NOMO-1 treated with DMSO at 0.1 percent for 48 hours (cell line): ENCODE results near the gene CR1L.
"Not testable (repeated sequence)": the region's sequence is repeated elsewhere in the genome, so short reads cannot be mapped to it uniquely, and the experiment has no call there.

Experiments
- DNase-seq: peaks from one replicate; lab custom pipeline; 2025; ENCODE audit not compliant: unreplicated experiment; lab: John Stamatoyannopoulos, UW

Gene CR1L

DNA sequence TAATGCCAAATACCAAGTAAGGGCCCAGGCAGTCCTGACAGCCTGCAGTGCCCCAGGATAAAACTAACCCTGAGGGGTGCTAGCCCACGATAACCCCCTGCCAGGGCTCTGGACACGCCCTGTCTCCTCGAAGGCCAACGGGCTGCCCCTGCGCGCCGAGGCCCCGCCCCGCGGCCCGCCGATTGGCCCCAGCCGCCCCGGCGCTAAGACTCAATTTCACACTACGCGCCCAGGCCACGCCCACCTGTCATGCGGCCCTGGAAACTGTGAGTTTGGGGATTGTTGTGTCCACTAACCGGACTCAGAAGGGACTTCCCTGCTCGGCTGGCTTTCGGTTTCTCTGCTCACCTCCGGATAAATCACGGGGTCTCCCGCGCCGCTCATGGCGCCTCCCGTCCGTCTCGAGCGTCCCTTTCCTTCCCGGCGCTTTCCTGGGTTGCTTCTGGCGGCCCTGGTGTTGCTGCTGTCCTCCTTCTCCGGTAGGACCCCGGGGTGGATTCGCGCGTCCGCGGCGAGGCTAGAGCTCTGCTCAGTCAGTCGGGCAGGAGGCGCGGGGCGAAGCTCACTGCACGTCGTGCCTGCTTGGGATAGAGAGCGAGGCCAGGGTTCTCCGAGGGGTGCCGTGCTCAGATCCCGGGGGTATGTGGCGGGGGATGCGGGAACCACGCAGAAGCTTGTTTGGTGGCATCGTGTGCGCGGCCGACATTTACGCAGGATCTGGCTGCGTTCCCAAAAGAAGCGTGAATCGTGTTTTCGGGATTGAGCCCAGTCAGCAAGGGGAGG is at the start of gene CR1L:
TSS of gene CR1L (plus strand) at position 282 of the 783 bp plus-strand sequence. CDS start at position 383, 101 bp downstream.
- DNase-seq: peak; percentile 55

DNA sequence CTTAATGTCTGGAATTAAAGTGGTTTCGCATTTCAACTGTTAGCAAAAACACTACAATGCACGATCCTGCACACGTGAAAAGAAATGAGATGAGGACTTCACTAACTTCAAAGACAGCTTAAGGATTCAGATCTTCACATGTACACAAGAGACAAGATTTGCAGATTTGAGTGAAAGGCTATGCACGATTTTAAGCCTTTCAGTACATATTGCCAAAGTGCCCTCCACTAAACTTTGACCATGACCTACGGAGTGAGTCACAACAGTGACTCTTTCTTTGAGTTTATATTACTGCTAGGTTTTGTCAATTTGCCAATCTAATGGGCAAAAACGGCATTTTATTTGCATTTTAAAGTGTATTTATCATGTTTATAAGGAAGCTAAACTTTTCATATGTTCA is 41.2 kb upstream of the CR1L start:
- no peak for DNase-seq

DNA sequence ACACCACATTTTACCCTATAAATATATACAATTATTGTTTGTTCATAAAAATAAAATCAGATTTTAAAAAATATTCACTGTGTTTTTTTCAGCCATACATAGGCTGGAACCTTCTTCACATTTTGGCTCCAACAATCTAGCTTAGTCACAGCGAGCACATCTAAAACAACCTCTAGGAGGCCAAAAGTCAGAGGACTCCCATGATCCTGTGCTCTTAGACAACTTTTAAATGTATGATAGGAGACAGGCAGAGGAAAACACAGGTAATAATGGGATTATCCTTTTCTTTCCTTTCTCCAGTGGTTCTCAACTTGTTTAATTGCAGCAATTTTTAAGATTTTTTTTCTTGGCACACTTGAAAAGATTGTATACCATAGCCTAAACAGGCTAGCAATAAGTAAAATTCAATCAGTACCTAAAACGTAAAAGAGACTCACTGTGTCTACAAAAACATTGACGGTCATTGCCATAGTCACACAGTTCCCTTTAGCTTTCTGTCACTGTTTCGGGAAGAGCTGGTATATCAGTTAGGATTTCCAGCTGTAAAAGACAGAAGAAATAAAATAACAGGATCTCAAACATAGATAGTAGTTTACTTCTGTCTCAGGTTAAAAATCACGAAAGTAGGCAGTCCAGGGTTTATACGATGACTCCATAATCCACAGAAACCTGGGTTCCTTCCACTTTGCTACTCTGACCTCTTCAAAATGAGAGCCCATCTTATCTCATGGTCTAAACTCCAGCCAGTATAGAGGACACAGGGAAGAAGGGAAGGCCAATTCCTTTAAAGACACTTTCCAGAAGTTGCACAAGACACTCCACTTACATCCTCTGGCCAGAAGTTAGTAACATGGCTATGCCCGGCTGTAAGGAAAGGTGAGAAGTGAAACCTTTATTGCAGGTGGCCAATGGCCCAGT is 39.2 kb upstream of the CR1L start:
- no peak for DNase-seq

DNA sequence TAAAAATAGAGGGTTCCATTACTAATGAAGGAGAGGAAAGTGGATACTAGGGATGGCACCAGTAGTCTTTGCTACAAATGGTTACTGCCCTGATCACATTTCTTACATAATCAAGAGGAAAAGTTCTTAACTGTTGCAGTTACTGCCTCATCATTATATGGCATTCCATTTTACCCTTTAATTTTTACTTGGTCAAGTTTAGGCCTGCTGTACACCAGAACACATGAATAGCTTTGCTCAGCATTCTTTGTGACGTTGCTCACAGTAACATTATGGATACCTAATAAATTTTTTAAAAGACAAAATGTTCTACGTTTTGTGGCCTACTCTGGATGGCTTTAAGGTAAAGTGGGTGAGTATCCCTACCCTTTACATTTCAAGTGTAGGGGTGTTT is 38.6 kb upstream of the CR1L start:
- no peak for DNase-seq

DNA sequence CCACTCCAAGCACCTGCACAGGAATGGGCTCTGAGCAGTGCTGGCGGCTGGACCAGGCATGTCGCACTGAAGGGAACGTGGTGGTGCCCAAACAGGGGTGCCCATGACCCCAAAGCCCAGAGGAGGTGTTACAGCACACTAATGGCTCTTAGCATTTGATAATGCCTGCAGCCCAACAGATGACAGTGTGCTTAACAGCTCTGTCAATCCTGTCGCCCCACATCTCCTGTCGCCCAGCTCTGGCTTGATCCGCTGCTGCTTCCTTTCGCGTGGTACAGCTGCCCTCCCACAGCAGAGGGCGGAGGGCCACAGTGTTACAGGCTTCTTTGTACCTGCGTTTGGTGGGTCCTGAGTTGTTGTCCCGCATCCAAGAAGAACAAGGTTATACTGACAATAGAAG is 32.2 kb upstream of the CR1L start:
- no peak for DNase-seq

DNA sequence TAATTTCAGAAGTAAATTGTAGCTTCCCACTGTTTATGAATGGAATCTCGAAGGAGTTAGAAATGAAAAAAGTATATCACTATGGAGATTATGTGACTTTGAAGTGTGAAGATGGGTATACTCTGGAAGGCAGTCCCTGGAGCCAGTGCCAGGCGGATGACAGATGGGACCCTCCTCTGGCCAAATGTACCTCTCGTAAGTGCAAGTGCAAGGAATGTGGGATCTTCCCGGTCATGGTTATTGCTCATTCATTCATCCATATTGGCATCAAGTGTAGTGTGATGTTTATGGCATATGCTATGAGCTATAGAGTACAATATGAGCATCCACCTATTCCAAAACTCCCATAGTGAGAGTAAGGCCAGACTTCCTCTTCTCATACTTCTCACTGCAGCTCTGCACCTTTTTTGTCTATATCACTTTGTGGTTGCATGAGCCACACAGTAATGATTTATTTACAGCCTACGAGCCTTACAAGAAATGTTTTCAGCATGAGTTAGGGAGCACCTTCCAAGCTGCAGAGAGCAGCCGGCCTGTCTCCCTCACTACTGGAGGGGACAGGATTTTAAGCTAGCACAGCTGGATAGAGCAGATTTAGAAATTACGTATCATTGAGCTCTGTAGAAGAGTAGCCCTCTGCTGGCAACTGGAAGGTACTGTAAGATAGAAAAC is 24.9 kb upstream of the CR1L start:
- peak; percentile 76 for DNase-seq

DNA sequence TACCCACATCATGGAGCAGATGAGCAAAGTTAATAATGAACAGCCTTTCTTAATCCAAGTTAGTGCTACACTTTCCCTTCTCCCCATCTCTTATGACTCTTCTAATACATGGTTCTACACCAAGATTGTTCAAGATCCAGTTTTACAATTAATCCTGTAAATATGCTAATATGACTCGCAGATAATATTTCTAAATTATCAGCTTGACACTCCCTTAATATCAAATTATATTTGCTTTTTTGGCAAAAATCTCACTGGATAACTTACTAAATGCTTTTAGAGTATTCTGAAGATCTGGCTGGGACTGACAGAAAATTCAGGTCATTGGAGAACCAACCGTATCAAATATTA is 24.4 kb upstream of the CR1L start:
- no peak for DNase-seq

DNA sequence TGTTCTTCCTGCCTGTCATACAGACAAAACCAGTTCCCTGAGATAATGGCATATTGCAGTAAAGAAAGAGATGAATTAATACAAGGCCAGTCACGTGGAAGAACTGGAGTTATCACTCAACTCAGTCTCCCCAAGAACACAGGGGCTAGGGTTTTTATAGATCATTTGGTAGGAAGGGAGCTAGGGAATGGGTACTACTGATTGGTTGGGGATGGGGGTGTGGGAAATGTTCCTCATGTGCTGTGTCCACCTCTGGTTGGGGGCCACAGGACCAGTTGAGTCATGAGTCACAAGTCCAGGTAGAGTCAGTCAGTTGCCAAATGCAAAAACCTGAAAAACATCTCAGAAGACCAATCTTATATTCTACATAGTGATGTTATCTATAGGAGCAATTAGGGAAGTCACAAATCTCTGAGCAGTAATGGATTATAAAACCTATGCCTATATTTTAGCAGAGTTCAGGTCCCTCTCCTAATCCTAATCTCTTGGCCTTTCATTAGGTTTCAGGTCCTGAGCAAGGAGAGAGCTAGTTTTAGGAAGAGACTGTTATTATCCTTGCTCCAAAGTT is 19.3 kb upstream of the CR1L start:
- not testable (repeated sequence) for DNase-seq

DNA sequence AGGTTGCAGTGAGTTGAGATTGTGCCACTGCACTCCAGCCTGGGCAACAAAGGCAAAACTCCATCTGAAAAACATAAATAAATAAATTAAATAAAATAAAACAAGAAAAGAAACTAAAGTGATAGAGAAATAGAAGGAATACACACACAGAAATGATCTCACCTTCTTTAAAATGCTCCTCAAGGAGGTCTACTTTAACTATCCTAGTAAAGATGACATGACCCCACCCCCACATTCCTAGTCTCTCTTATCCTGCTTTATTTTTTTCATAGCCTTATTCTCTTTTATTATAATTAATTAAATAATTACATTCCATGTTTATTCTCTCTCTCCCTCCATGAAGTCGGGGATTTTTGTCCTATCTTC is 18.0 kb upstream of the CR1L start:
- DNase-seq: no peak

DNA sequence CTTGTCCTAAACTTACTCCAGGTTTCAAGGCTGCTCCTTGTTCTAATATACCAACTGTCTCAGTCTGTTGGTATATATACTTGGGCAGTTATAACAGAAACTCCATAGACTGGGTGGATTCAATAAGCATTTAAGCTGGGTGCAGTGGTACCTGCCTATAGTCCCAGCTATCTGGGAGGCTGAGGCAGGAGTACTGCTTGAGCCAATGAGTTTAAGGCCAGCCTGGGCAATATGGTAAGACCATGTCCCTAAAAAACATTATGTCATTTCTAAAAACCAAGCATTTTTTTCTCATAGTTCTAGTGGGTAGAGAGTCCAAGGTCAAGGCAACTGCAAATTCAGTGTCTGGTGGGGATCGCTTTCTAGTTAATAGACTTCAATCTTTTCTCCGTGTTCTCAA is 17.4 kb upstream of the CR1L start:
- no peak for DNase-seq

DNA sequence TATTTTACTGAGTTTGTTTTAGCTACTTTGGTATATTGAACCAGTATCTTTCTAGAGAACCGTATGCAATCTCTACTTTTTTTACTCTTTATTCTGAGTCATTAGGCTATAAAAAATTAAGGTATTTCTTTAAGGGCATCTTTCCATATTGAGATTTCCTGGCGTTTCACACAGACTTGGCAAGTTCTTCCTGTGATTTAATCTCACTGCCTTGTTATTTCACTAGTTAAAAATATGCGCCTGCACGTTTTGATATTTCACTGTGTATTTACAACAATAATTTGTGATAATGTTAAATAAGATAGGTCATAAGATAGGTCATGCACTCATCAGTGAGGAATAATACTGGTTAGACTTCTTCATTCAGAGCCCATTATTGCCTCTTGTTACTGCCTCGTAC is 16.2 kb upstream of the CR1L start:
- no peak for DNase-seq

DNA sequence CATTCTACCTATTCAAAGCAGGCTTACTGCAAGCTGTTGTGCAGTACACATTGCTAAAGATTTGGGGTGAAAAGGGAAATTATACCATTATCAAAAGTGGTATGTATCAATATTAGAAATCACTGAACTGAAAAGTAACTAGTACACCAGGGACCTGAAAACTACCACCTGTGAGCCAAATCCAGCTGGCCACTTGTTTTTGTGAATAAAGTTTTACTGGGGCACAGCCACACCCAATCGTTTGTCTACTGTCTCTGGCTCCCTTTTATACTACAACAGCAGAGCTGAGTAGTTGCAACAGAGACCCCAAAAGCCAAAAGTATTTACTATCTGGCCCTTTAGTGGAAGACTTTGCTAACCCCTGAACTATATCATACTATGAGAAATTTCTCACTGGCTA is 13.8 kb upstream of the CR1L start:
- DNase-seq: no peak

DNA sequence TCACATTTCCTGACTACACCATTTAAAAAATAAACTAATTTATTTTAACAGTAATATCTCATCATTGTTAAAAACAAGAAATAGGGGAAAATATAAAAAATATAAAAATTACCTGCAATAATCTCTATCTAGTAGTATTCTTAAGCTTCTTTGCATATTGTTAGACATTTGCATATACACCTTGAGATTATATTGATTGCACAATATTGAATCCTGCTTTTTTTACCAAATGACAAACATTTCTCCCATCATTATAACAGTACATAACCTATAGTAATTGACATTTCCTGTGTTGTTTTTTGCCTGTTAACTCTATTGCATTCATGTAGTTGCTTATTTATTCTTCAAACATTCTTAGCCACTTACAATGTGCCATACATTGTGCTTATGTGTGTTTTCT is 11.7 kb upstream of the CR1L start:
- no peak for DNase-seq

DNA sequence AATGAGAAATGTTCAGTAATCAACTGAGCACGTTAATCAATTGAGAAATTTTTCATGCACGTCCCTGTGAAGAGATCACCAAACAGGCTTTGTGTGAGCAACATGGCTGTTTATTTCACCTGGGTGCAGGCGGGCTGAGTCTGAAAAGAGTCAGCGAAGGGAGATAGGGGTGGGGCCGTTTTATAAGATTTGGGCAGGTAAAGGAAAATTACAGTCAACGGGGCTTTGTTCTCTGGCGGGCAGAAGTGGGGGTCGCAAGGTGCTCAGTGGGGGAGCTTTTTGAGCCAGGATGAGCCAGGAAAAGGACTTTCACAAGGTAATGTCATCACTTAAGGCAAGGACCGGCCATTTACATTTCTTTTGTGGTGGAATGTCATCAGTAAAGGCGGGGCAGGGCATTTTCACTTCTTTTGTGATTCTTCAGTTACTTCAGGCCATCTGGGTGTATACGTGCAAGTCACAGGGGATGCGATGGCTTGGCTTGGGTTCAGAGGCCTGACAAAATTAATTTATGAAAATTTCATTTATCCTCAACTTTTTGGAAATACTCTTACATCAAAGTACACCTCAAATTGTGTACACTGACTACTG is 11.1 kb upstream of the CR1L start:
- not testable (repeated sequence) for DNase-seq

DNA sequence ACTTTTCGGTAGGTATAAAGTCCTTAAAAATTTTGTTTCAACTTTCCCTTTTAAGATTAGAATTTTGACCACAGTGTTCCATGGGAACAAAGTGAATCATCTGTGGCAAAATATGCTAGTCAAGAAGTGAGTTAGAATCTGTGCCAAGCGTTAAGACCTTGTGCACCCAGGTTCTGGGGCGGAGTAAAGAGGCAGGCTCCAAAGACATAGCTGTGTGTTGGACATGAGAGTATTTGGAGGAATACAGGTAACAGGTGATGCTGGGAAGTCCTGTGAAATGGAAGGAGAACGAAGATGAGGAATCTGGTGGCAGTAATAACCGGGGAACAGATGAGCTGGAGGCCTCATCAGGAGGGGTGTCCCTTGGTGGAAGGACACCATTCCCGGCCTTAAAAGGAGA is 10.6 kb upstream of the CR1L start:
- DNase-seq: not testable (repeated sequence)

DNA sequence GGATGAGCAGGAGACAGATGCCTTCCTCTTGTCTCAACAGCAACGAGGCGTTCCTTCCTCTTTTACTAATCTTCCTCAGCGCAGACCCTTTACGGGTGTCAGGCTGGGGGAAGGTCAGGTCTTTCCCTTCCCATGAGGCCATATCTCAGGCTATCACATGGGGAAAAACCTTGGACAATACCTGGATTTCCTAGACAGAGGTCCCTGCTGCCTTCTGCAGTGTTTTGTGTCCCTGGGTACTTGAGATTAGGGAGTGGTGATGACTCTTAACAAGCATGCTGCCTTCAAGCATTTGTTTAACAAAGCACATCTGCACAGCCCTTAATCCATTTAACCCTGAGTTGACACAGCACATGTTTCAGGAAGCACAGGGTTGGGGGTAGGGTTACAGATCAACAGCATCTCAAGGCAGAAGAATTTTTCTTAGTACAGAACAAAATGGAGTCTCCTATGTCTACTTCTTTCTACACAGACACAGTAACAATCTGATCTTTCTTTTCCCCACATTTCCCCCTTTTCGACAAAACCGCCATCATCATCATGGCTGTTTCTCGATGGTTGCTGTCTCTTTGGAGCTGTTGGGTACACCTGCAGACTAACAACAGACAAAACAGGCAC is 9.3 kb upstream of the CR1L start:
- not testable (repeated sequence) for DNase-seq

DNA sequence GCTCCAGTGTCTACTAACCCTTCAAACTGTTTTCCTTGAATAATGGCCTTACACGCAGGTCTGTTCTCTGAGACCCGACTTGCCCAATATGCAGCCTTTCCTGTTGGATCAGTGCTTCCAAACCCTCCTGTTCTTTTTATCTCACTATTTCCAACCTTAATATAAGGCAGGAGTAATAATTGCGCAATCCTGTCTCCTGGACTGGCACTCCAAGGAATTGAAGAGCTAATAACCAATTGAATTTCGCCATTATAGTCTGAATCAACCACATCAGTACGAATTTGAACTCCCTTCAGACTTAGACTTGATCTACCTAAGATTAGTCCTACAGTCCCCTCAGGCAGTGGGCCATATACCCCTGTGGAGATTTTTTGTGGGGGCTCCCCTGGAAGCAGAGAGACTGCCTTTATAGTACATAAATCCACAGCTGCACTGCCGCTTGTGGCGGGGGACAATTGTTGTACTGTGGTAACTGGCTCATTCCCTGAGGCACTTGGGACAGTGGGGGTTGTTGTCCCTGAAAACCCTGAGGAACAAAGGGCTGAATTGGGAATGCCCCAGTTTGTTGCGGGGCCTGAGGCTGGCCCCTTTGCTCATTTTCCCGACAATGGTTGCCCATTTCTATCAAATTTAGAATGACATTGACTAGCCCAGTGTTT is 6.3 kb upstream of the CR1L start:
- not testable (repeated sequence) for DNase-seq

DNA sequence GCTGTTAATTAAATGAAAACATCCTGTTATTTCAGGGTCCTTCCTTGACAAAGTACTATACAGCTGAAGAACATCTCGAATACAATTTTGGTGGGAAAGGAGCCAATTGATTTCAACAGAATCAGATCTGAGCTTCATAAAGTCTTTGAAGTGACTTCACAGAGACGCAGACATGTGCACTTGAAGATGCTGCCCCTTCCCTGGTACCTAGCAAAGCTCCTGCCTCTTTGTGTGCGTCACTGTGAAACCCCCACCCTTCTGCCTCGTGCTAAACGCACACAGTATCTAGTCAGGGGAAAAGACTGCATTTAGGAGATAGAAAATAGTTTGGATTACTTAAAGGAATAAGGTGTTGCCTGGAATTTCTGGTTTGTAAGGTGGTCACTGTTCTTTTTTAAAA is 5.6 kb upstream of the CR1L start:
- DNase-seq: not testable (repeated sequence)

DNA sequence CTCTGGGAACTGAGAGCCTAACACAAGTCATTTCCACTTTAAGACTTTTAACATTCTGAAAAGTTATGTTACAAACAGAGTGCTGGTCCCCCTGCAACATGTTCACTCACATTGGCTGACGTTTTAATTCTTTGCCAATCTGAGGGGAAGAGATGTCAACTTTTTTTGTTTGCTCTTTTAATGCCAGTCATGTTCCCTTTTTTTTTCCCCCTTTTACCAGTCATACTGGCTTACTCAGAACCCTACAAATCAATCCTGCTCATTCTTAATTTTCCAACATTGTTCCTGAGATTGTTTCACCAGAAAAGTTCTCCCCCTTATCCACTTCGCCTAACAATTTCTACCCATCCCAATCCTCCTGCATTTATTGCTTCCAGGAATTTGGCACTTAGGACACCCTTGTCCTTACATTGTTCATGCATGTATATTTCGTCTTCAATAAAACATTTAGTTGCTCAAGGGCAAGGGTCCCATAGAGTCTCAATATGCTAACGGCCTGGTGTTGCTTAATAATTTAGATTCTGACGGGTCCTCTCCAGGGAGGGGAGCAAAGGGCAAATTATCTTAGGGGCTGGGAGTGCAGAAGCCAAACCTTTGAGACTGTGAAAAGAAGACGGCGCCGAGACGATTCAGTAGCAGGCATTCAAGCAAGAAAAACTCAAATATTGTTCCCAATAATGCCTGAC is 624 bp upstream of the CR1L start:
- DNase-seq: no peak
